ENCODE measurements around the gene KREMEN2.

- TF ChIP-seq CTCF (IDR thresholded peaks at IDR 0.05) (no peak), POLR2A (IDR thresholded peaks at IDR 0.05) (peak in 1 of 2 donors; percentile 57)
Observed at GRCh38 chr16:2980227-2981176, 16.4 kb downstream of the KREMEN2 start, which contains the start of gene PKMYT1.
